Measurements from ENCODE around the gene ERC1.
A peak's percentile ranks its signal among the peaks of the same experiment; 100 is the strongest.

Gene ERC1

DNA sequence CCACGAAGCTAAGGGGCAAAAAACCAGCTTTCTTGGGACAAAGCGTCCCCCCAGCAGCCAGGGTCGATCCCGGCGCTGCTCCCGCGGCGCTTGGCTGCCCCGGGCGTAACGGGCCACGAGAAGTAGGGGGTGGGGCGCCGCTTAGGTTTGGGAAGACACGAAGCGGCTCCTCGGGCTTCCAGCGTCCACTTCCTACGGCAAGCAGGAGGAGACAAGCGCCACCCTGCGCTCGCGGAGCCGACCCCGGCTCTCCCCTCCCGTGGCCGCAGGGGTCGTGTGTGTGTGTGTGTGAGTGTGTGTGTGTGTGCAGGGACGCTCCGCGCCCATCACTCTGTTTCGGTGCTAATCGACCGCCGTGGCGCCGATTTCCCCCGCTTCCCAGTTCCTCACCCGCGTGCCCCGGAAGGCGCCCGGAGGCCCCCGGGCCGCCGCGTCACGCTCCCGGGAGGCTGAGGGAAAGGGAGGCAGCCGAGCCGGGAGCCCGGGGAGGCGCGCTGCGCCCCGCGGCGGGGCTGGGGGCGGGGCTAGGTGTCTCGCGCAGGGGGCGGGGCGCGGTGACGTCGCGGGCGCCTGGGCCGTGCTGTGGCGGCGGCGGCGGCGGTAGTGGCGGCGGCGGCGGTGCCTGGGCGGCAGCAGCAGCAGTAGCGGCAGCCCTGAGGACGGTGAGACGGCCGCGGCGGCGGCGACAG is at the start of gene ERC1:
Gene ERC1 (plus strand): TSS at position 563 of the 689 bp plus-strand sequence. CDS start 36,681 bp downstream, outside the sequence.
- peak; percentile 84 for DNase-seq (ENCODE audit: low spot score)

DNA sequence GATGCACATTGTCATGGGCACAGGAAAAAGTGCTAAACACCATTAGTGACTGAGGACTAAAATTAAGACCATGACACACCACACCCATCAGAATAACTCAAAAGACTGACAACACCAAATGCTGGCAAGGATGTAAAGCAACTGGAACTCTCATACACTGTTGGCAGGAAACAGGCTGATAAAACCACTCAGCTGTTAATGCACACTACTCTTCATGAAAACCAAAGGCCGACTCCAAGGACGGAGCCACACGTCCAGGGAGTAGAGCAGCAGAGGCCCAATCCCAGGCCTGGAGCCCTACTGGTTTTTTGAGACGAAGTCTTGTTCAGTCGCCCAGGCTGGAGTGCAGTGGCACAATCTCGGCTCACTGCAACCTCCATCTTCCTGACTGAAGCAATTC is 48.0 kb upstream of the ERC1 start:
- no peak for DNase-seq (ENCODE audit: low spot score)

DNA sequence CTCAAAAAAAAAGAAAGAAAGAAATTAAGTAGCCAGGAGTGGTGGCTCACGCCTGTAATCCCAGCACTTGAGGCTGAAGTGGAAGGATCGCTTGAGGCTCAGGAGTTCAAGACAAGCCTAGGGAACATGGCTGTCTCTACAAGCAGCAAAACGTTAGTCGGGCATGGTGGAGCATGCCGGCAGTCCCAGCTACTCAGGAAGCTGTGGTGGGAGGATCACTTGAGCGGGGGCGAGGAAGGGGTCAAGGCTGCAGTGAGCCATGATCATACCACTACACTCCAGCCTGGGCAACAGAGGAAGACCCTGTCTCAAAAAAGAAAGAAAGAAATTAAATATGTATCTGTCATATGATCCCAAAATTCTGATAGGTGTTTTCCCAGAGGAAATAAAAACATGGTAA is 46.8 kb upstream of the ERC1 start:
- DNase-seq (ENCODE audit: low spot score): no peak

DNA sequence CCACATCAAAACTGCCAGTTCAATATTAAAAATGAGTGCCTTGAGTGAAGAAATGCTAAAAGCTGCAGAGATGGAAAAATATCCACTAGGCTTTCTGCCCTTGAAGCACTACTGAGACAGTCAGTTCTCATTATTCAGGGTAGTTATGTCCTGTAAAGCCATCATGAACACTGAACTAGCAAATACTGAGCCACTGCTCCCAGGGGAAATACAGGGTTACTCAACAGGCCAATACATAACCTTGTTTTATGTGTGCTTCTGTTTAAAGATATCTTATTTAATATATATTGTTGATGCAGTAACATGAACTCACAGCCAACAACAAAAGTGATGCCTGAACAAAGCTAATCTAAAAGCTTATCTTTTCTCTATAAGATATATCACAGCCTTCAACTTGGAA is 44.8 kb upstream of the ERC1 start:
- DNase-seq (ENCODE audit: low spot score): no peak

DNA sequence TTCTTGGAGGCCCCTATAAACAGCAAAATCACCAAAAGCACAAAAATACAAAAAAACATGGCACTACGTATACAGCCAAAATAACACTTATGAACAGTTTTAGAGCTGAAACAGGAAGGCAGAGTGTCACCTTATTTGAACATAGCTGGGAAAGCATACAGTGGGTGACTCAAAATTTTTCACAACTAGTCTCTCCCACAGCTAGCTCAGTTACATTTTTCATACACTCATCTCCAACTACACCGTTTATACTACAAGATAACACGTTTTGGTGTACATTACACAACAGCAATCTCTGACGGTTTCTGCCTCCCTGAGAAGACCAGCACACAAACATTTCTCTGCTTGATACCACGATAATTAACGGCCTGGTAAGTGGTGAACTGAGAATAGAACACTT is 44.4 kb upstream of the ERC1 start:
- no peak for DNase-seq (ENCODE audit: low spot score)

DNA sequence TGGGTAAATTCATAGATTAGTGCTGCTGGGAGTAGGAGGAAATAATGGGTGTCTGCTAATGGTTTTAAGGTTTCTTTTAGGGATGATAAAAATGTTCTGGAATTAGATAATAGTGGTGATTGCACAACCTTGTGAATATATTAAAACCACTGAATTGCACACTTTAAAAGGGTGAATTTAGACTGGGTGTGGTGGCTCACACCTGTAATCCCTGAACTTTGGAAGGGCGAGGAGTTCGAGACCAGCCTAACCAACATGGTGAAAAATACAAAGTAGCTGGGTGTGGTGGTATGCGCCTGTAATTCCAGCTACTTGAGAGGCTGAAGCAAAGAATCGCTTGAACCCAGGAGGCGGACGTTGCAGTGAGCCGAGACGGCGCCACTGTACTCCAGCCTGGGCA is 42.8 kb upstream of the ERC1 start:
- no peak for DNase-seq (ENCODE audit: low spot score)

DNA sequence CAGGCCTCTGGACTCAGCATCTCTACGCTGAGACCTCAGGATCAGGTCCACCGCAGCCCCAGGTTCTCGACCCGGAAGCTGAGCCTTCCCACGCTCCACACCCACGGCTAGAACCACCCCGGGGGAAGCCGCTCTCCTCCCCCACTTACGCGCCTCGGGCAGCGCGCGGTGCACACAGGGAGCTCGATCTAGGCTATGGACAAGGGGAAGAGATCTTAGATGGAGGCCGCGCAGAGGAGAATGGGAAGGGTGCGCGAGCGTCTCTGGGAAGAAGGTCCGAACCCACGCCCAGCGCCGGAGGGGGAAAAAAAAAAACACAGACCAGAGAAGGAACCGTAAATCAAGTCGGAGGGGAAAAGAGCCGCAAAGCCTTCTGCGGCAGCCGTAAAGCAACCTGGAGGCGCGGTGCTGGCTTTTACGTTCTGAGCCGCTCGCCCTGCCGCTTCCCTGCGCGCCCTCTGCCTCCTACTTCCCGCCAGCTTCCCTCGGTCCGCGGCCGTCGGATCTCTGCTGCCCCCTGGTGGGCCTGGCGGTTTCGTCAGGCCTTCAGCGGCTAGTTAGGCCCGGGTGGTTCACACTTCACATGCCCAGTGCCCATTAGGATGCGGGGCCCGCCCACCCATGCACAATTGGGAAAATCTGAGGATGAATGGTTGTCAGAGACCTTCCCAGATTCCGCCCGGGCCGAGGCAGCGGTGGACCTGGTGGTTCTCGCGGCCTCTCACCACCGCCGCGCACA is 41.4 kb upstream of the ERC1 start, which contains the start of gene RAD52:
Gene RAD52 (minus strand): TSS at position 242 of the 739 bp plus-strand sequence. CDS start 16,636 bp downstream, outside the sequence.
- DNase-seq (ENCODE audit: low spot score): peak; percentile 97

DNA sequence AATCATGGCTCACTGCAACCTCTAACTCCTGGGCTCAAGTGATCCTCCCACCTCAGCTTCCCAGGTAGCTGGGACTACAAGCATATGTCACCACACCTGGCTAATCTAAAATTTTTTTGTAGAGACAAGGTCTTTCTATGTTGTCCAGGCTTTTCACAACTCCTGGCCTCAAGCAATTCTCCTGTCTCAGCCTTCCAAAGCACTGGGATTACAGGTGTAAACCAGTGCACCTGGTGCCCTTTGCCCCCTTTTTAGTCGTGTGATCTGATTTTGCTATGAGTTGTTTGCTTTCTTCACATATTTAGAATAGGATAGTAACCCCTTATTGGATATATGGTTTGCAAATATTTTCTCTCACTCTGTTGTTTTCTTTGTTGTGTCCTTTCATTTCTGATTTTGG is 39.8 kb upstream of the ERC1 start:
- no peak for DNase-seq (ENCODE audit: low spot score)

DNA sequence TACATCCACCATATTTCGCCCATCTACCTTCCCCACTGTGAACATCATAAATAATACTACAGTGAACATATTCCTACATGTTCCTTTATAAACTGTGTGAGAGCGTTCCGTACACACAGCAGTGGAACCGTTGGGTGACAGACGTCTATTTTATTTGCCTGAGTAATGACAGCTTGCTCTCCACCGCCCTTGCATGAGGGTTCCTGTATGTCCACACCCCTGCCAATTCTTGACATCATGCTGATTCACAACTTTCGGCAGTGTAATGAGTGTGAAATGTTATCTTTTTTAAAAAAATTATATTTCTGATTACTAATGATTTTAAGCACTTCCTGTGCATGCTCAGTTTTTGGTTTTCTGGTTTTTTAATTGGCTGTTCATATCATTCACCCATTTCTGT is 37.2 kb upstream of the ERC1 start:
- no peak for DNase-seq (ENCODE audit: low spot score)

DNA sequence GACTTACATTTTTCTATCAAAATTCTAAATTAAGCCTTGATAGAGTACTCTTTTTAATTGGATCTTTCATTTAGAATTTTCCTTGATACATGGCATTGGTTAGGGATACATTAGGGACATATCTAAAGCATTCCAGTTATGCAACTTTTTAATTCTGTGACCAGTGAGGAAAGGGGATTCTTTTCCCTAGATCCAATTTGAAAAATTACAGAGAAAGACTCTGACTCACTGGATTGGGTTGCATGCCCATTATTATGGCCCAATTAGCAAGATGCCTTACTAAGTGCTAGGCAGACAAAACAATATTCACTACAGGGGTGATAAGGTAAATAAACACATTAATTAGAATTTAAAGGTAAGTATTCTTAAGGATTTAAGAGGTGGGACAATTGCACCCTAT is 36.3 kb upstream of the ERC1 start:
- DNase-seq (ENCODE audit: low spot score): no peak

DNA sequence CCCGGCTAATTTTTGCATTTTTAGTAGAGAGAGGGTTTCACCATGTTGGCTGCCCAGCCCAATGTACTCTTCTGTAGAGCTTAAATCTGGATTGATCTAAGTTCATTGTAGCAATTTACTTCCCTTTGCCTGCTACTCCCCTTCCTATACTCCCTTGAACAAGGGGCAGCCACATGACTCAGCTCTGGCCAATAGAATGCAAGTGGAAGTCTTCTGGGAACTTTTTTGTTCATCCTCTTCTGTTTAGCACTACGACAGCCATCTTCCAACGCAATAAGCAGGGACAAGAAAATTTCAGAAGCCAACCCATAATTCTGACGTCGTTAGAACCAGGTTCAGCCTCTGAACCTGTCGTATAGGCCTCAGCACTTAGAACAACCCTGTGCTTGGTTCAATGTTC is 35.1 kb upstream of the ERC1 start:
- DNase-seq (ENCODE audit: low spot score): no peak

DNA sequence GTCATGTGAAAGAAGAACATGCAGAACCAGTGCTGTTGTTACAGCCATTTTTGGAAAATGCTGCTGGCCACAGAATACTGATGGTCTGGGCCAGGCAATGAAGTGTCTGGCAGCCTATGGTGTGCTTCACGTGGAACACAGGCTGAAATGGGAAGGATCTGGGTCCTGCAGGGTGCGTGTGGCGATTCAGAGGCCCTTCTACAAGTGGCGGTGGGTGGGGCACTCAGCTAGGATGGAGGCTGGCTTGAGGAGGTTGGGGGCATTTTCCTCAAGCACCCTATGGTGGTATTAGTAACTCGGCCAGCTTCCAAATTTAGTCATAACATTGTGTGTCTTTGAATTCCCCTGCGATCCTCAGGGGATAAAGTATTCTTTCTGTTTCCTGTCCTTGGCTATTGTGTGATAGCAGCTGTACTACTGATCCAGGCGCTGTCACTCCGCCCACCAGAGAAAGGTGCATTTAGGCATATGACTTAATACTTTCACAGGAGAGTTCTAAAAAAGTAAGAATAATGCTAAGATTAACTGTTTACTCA is 32.4 kb upstream of the ERC1 start:
- no peak for DNase-seq (ENCODE audit: low spot score)

DNA sequence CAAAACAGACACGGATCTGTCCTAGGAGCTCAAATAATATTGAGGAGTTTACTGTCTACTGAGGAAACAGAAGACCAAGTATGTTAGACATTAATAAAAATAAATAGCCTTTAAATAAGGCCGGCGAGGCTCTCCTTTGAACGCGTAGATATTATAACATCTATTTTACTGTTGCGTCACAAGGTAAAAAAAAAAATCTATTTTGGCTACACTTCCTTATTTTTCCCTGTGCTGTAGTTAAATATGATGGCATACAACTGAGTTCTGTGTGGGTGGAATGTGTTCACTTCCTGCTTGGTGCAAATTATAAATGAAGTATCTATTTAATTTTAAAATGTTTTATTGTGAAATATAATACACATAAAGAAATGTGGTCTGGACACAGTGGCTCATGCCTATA is 24.3 kb upstream of the ERC1 start:
- DNase-seq (ENCODE audit: low spot score): no peak

DNA sequence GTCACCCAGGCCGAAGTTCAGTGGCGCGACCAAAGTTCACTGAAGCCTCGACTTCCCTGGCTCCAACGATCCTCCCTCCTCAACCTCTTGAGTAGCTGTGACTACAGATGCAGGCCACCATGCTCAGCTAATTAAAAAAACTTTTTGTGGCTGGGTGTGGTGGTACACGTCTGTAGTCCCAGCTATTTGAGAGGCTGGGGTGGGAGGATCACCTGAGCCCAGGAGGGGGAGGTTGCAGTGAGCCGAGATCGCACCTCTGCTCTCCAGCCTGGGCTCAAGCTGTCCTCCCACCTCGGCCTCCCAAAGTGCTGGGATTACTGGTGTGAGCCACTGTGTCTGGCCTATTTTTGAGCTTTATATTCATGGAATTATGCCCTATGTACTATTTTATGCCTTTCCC is 23.4 kb upstream of the ERC1 start:
- no peak for DNase-seq (ENCODE audit: low spot score)

DNA sequence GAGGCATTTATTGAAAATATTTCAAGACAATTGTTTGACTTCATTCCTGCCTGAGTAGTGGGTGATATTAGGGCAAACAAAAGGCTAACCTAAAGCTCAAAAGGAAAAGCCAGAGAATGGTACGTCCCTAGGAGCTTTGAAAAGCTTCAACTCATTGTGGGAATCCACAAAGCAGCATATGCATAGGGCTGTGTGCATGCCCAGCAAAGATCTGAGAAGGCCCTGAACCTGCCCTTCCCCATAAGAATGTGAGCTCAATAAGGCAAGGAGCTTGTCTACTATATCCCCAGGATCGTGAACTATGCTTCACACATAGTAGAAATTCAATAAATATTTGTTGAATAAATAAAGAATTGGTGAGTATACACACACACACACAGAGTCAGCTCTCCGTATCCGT is 22.5 kb upstream of the ERC1 start:
- DNase-seq (ENCODE audit: low spot score): no peak

DNA sequence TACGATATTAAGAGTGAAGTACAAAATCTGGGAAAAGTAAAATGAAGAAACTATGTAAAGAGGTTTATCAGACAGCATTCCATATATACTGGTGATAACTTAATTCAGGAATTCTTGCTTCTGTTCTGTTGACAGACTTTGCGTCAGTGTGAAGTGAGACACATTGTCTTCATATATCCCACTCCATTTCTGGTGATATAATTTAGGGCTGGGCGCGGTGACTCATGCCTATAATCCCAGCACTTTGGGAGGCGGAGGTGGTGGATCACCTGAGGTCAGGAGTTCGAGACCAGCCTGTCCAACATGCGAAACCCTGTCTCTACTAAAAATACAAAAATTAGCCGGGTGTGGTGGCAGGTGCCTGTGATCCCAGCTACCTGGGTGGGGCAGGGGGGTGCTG is 21.2 kb upstream of the ERC1 start:
- no peak for DNase-seq (ENCODE audit: low spot score)

DNA sequence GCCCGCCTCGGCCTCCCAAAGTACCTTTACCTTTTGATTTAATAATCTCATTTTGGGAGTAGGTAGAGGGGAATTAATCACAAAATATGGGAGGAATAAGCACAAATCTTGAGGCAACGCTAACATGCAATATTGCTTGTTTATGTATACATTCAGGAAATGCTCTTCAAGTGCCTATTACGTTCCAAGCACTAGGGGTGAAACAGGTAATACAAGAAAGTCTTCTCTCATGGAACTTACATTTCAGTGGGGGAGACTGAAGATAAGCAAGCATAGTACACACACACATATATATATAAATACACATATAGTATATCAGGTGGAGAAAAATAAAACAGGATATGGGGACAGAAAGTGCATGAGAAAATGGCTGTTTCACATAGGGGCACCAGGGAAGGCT is 19.0 kb upstream of the ERC1 start:
- no peak for DNase-seq (ENCODE audit: low spot score)

DNA sequence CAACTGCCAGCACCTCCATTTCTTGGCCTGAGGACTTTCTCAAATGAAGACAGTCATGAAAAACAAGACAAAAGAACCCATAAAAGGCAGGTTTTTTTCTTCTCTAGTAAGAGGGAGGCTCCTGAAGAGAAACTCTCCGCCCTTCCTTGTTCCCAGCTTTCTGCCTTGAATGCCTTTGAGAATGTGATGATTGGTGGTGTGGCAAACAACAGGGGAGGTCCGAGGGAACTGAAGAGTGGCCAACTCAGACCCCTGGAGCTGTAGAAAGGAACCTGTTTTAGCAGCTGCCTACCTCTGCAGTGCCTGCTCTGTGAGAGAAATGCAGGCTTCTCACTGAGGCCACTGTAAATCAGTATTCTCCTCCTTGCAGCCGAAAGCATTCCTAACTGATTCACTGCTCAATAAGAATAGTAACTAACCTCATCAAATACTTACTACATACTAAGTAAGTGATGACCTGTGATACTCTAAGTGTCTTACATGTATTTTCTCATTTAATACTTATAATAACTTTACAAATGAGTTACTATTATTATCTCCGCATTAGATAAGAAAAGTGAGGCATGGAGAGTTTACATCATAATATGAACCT is 16.7 kb upstream of the ERC1 start:
- DNase-seq (ENCODE audit: low spot score): no peak

DNA sequence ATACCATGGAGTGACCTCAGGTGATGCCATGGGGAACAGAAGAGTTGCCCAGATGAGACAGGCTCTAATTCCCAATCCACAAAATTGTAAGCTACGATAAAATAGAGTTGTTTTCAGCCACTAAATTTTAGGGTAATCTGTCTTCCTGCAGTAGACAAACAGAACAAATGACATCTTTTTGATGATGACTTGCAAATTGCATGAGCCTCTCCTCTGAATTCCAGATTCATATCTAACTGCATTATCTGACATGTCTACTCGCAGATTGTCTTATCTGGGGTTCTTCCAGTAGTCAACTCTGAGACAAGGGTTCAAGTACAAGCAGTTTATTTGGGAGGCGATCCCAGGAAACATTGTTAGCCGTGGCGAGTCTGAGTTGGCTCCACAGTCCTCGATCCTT is 14.4 kb upstream of the ERC1 start:
- DNase-seq (ENCODE audit: low spot score): no peak

DNA sequence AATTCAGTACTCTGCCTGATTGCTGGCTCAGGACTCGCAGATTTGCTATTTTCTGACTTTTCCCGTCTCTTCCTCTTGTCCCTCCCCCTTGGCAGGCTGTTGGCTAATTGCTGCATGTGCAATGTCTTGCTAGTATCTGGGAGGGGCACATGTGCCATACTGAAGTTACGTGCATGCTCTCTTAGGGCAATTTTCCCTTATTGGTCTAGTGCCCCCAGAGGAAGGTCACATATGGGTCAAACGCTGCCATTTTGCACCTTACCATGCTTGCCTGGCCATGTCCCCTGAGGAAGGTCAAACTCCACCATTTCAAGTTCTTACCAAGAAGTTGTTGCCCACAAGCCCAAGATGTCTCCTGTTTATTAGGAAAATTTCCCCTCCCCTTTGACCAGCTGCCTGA is 13.9 kb upstream of the ERC1 start:
- DNase-seq (ENCODE audit: low spot score): no peak

DNA sequence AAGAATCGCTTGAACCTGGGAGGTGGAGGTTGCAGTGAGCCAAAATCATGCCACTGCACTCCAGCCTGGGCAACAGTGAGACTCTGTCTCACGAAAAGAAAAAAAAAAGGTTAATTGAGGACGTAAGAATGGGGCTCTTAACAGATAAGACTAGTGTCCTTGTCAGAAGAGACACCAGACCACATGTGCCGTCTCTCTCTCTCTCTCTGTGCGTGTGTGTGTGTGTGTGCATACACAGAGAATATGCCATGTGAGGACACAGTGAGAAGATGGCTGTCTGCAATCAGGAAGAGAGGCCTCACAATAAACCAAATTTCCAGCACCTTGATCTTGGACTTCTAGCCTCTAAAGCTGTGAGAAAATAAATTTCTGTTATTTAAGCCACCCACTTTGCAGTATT is 11.7 kb upstream of the ERC1 start:
- DNase-seq (ENCODE audit: low spot score): no peak

DNA sequence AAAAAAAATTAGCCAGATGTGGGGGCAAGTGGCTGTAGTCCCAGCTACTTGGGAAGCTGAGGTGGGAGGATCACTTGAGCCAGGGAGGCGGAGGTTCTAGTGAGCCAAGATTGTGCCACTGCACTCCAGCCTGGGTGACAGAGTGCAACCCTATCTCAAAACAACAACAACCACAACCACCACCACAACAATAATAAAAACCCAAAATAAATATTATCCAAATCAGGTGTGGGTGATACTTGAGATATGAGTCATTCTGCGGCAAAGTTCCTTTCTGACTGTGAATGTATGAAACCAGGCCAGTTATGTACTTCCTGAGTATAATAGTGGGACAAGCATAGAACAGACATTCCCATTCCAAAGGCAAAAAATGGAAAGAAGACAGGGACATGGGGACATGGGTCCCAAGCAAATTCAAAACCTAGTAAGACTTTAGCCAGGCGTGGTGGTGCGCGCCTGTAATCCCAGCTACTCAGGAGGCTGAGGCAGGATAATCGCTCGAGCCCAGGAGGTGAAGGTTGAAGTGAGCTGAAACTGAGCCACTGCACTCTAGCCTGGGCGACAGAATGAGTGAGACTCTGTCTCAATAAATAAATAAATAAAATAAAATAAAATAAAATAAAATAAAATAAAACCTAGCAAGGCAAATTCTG is 9.7 kb upstream of the ERC1 start:
- no peak for DNase-seq (ENCODE audit: low spot score)

DNA sequence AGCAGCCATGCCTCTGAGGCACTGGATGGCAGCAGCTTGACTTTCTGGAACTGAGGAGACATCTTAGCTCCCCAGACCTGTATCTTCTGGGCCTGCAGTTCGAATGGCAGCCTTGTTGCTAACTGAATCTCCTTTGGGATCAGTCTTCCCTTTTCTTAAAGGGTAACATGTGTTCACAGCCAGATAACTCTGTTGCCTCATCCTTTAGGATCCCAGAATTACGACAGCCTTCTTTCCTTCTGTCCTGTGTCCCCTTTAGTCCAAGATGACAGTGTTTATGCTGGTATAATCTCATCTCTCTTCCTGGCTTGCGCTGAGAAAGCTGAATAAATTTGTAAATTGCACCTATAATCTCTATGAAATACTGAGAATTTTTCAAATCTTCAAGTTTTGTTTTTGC is 9.1 kb upstream of the ERC1 start:
- DNase-seq (ENCODE audit: low spot score): no peak

Measured in CD4-positive, alpha-beta T cell treated with Interleukin-2 at 100 ng/mL for 4 hours (primary cell).